ENCODE results near the gene POLE.
A peak's percentile ranks its signal among the peaks of the same experiment; 100 is the strongest.

The POLE gene

GRCh38 chr12:132597333-132598316, 89.5 kb downstream of the POLE start:
- DNase-seq (ENCODE audit: low read depth in 2 of 2): no peak

GRCh38 chr12:132596016-132596415, 91.1 kb downstream of the POLE start:
- no peak for DNase-seq (ENCODE audit: low read depth in 2 of 2)

GRCh38 chr12:132595183-132595582, 92.0 kb downstream of the POLE start:
- DNase-seq (ENCODE audit: low read depth in 2 of 2): no peak

GRCh38 chr12:132593938-132594358, 93.2 kb downstream of the POLE start:
- peak in 1 of 2 donors; percentile 17 for DNase-seq (ENCODE audit: low read depth in 2 of 2)

GRCh38 chr12:132593521-132593920, 93.6 kb downstream of the POLE start:
- DNase-seq (ENCODE audit: low read depth in 2 of 2): no peak

- no peak for DNase-seq (ENCODE audit: low read depth in 2 of 2)
Observed at GRCh38 chr12:132593071-132593470, 94.1 kb downstream of the POLE start.

- no peak for DNase-seq (ENCODE audit: low read depth in 2 of 2)
Observed at GRCh38 chr12:132592282-132592970, 94.7 kb downstream of the POLE start.

- no peak for DNase-seq (ENCODE audit: low read depth in 2 of 2)
Observed at GRCh38 chr12:132591107-132591935, 95.8 kb downstream of the POLE start.

GRCh38 chr12:132588821-132589669, 98.1 kb downstream of the POLE start:
- DNase-seq (ENCODE audit: low read depth in 2 of 2): no peak

GRCh38 chr12:132588319-132588718, 98.8 kb downstream of the POLE start:
- no peak for DNase-seq (ENCODE audit: low read depth in 2 of 2)

- no peak for DNase-seq (ENCODE audit: low read depth in 2 of 2)
Observed at GRCh38 chr12:132587781-132588180, 99.4 kb downstream of the POLE start.

- DNase-seq (ENCODE audit: low read depth in 2 of 2): no peak
Observed at GRCh38 chr12:132586929-132587328, 100.2 kb downstream of the POLE start.

- no peak for DNase-seq (ENCODE audit: low read depth in 2 of 2)
Observed at GRCh38 chr12:132585177-132585576, 102.0 kb downstream of the POLE start.

- no peak for DNase-seq (ENCODE audit: low read depth in 2 of 2)
Observed at GRCh38 chr12:132584429-132584828, 102.7 kb downstream of the POLE start.

- DNase-seq (ENCODE audit: low read depth in 2 of 2): no peak
Observed at GRCh38 chr12:132583736-132584135, 103.4 kb downstream of the POLE start.

GRCh38 chr12:132583411-132583710, 103.8 kb downstream of the POLE start:
- DNase-seq (ENCODE audit: low read depth in 2 of 2): no peak

- no peak for DNase-seq (ENCODE audit: low read depth in 2 of 2)
Observed at GRCh38 chr12:132582582-132583410, 104.3 kb downstream of the POLE start.

- DNase-seq (ENCODE audit: low read depth in 2 of 2): no peak
Observed at GRCh38 chr12:132582058-132582420, 105.1 kb downstream of the POLE start.

GRCh38 chr12:132581348-132582057, 105.6 kb downstream of the POLE start:
- DNase-seq (ENCODE audit: low read depth in 2 of 2): no peak
